Tibial artery (tissue), 4 donors: ENCODE measurements around the gene RAB40C.

ENCODE experiments used
- DNase-seq, 2 donors: peaks; one replicate each; pipeline ENCODE4 v3.0.0-alpha.2; 2019
- H3K27ac ChIP-seq, 2 donors: fragments of 200-600 bp; sonication (generic) in 1 of 2; 1 replicate in 1 of 2; 2 replicates in 1 of 2; pipeline ENCODE4 v1.5.1; 2018 to 2019; ENCODE audit warnings: mild to moderate bottlenecking in 1 of 2
- H3K27me3 ChIP-seq, 2 donors: fragments of 200-600 bp; sonication (generic) in 1 of 2; one replicate each; pipeline versions ENCODE4 v1.5.1 to v1.6.0; 2016 to 2019
- H3K36me3 ChIP-seq, 3 donors: fragments of 200-600 bp; sonication (generic) in 2 of 3; one replicate each; pipeline ENCODE4 v1.5.1; 2016 to 2019; ENCODE audit warnings: mild to moderate bottlenecking in 2 of 3
- H3K4me1 ChIP-seq, 4 donors: fragments of 200-600 bp; sonication (generic) in 2 of 4; 1 replicate in 3 of 4; 2 replicates in 1 of 4; pipeline ENCODE4 v1.5.1; 2016 to 2019
- H3K4me3 ChIP-seq, 2 donors: fragments of 200-600 bp; sonication (generic) in 1 of 2; 1 replicate in 1 of 2; 2 replicates in 1 of 2; pipeline ENCODE4 v1.5.1; 2018 to 2019; ENCODE audit warnings: mild to moderate bottlenecking in 2 of 2
- H3K9me3 ChIP-seq, 3 donors: fragments of 200-600 bp; sonication (generic) in 1 of 3; one replicate each; pipeline ENCODE4 v1.5.1; 2016 to 2019
- intact Hi-C: fragments of 100-400 bp; cut with DNase I; formaldehyde crosslinking; loops from one replicate; pipeline ENCODE4 v1.15.0; 2023; ENCODE audit warnings: low total_unique reads
- TF ChIP-seq, protein P1 (sequence below), 2 experiments: fragments of 200-600 bp in 1 of 2; fragments of 450-650 bp in 1 of 2; IDR thresholded peaks; one replicate each; pipeline ENCODE4 v1.5.1; 2017 to 2019; ENCODE audit warnings: antibody characterized with exemption in 2 of 2, mild to moderate bottlenecking in 1 of 2, moderate library complexity in 1 of 2

RAB40C gene

DNA sequence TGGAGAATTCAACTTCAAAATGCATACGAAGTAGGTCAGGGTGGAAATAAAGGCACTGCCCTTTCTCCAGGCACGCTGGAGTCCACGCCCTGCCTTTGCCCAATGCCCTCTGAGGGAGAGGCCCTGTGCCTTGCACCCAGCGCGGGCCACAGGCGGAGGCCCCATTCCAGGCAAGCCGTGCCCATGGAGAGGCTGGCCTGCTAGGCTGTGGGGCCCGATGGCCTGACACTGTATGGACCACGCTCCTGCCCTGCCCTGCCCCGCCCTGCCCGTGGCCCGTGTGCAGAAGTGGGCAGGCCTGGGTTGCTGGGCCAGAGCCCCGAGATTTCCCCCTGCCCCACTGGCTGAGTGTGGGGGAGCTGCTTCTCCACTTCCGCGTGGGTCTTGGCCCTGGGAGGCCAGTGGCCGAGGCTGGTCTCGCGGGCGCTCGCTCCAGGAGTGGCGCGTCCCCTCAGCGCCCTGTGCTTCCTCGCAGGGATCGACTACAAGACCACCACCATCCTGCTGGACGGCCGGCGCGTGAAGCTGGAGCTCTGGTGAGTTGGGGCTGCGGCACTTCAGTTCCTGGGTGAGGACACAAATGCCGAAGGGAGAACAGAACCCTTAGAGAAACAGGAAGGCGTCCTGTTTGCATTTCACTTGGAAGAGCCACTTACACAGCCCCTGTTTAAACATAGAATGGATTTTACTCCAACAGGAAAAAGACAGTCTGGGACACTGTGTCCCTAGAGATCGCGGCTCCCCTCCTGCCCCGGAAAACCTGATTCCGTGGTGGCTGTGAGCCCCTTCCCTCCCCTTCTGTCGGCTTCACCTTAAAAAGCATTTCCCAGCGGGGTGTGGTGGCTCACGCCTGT lies 27.1 kb downstream of the RAB40C start:
- DNase-seq, result no peak
- Histone ChIP-seq H3K4me3 (no peak overlapping the region), H3K9me3 (no peaks in the 10 kb centered on the region), H3K27me3 (no peaks in the 10 kb centered on the region), H3K27ac (no peak overlapping the region), H3K4me1 (peaks cover 0 to 5% (median 0%) of the 10 kb centered on the region in 4 donors), H3K36me3 (peaks cover 0 to 26% (median 9%) of the 10 kb centered on the region in 3 donors)
- intact Hi-C loops, result no loop called here
- TF ChIP-seq, protein P1, sequence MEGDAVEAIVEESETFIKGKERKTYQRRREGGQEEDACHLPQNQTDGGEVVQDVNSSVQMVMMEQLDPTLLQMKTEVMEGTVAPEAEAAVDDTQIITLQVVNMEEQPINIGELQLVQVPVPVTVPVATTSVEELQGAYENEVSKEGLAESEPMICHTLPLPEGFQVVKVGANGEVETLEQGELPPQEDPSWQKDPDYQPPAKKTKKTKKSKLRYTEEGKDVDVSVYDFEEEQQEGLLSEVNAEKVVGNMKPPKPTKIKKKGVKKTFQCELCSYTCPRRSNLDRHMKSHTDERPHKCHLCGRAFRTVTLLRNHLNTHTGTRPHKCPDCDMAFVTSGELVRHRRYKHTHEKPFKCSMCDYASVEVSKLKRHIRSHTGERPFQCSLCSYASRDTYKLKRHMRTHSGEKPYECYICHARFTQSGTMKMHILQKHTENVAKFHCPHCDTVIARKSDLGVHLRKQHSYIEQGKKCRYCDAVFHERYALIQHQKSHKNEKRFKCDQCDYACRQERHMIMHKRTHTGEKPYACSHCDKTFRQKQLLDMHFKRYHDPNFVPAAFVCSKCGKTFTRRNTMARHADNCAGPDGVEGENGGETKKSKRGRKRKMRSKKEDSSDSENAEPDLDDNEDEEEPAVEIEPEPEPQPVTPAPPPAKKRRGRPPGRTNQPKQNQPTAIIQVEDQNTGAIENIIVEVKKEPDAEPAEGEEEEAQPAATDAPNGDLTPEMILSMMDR (IDR thresholded peaks at IDR 0.05), result no peak

DNA sequence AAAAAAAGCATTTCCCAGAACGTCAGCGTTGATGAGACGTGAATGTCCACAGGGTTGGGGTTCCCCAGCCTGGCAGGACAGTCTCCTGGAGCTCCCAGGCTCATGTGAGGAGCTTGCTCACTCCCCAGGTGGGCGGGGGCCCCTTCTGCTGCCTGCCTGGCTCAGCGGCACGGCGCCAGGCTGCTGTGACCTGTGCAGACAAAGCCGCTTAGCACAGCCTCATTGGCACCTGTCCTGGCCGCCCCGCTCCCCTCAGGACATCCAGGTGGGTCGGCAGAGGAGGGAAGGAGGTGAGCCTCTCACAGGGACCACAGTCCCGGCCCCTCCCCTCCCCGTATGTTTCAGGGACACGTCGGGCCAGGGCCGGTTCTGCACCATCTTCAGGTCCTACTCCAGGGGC lies 28.0 kb downstream of the RAB40C start:
- H3K4me1 ChIP-seq, result peaks cover 0 to 5% (median 0%) of the 10 kb centered on the region in 4 donors
- H3K27me3 ChIP-seq, result no peaks in the 10 kb centered on the region
- no peak overlapping the region for H3K27ac ChIP-seq
- no peaks in the 10 kb centered on the region for H3K9me3 ChIP-seq
- no peak overlapping the region for H3K4me3 ChIP-seq
- no peak for DNase-seq
- intact Hi-C loops, result no loop called here
- peaks cover 0 to 26% (median 9%) of the 10 kb centered on the region in 3 donors for H3K36me3 ChIP-seq
- TF ChIP-seq, protein P1 (IDR thresholded peaks at IDR 0.05), result no peak

DNA sequence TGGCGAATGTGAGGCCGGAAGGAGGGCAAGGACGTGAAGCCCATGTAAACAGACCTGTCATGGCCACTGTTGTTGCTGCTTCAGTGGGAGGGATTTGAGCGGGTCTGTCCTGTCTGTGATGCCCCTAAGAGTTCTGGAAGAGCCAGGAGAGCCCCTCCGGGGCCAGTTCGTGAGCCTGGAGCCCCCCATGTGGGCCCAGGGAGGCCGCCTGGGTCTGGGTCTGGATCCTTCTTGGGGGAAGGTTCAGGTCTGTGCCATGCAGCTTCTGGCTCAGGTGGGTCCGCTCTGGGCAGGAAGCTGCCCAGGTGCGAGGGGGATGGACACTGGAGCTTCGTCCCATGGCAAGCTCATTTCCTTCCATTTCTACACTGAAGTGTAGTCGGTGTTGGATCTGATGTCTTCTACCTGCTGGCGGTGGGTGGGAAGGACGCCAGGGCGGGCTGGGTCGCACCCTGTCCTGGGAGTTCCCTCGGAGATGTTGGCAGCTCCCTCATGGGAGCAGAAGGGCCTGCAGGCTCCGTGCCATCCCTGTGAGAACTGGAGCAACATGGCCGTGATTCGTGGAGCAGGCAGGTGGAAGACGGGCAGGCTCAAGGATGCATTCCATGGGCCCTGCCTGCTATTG lies 29.7 kb downstream of the RAB40C start:
- no peaks in the 10 kb centered on the region for H3K9me3 ChIP-seq
- H3K4me3 ChIP-seq, result no peak overlapping the region
- no peaks in the 10 kb centered on the region for H3K27me3 ChIP-seq
- no peak for DNase-seq
- peaks cover 0 to 5% (median 0%) of the 10 kb centered on the region in 4 donors for H3K4me1 ChIP-seq
- intact Hi-C loops, result no loop called here
- no peak overlapping the region for H3K27ac ChIP-seq
- peaks cover 0 to 26% (median 9%) of the 10 kb centered on the region in 3 donors for H3K36me3 ChIP-seq
- TF ChIP-seq, protein P1 (IDR thresholded peaks at IDR 0.05), result no peak

DNA sequence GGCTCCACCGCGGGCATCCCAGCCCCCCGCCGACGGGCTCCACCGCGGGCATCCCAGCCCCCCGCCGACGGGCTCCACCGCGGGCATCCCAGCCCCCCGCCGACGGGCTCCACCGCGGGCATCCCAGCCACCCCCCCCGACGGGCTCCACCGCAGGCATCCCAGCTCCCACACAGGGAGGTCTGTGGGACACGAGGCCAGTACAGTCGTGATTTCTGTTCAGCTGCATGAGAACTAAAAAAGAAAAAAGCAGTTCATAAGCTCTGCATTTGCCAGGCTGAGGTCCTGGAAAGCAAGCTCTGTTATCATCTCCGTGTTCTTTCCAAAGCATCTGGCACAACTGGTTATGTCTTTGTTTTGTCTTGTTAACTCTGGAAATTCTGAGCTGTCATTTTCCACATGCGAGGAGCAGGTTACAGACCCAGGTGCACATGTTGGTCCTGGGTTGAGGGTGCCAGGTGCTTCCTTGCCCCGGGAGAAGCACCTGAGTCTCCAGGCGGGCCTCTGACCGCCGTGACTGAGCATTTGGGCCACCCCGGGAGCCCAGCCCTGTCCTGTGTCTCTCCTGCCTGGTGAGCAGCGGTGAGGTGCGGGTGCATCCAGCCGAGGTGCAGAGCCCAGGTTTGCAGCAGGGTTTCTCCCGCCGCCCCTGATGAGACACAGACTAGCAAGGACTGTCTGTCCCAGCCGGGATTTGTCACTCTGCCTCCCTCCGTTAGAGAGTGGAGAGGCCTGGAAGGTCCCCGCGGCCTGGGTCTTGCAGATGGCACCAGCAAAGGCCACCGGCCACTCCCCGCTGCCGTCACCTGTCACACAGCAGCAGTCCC lies 31.0 kb downstream of the RAB40C start:
- Histone ChIP-seq H3K27ac (no peak overlapping the region), H3K27me3 (no peaks in the 10 kb centered on the region), H3K36me3 (peaks cover under 1 to 39% (median 17%) of the 10 kb centered on the region in 3 donors), H3K4me3 (no peak overlapping the region), H3K4me1 (peaks cover 0 to 5% (median 0%) of the 10 kb centered on the region in 4 donors), H3K9me3 (no peaks in the 10 kb centered on the region)
- intact Hi-C loops, result no loop called here
- DNase-seq, result no peak
- TF ChIP-seq, protein P1 (IDR thresholded peaks at IDR 0.05), result no peak

DNA sequence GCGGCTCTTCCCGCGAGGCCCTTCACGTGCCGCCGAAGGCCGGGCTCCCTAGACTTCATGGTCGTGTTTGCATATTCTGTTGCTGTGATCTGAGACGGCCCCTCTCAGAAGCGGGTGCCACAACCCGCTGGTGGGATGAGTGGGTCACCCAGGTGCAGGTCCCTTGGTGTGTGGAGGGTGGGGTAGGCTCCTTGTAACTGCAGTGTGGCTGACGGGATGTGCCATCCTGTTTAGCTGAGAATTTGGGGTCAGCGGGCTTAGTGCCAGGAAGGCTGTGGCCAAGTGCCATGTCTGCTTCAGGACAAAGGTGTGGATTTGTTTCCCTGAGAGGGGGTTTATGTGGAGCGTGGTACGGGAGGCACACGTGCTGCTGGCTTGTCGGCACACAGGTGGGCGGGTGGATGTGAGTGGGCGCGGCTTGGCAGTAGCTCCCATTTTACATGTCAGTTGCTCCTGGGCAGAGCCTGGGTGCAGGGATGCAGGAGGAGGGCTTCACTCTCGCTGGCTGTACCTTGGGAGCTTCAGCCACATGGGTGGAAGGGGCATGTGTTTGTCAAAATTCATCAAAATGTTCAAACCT lies 31.8 kb downstream of the RAB40C start:
- TF ChIP-seq, protein P1 (IDR thresholded peaks at IDR 0.05), result no peak
- no peak overlapping the region for H3K27ac ChIP-seq
- H3K4me3 ChIP-seq, result no peak overlapping the region
- H3K4me1 ChIP-seq, result peaks cover 0 to 5% (median 0%) of the 10 kb centered on the region in 4 donors
- H3K36me3 ChIP-seq, result peaks cover 7 to 45% (median 24%) of the 10 kb centered on the region in 3 donors
- H3K9me3 ChIP-seq, result no peaks in the 10 kb centered on the region
- intact Hi-C loops, result no loop called here
- H3K27me3 ChIP-seq, result no peaks in the 10 kb centered on the region
- no peak for DNase-seq
